ENCODE results near the gene DHFR.
"Not testable (repeated sequence)": the region's sequence is repeated elsewhere in the genome, so short reads cannot be mapped to it uniquely, and the experiment has no call there.

The DHFR gene

DNA sequence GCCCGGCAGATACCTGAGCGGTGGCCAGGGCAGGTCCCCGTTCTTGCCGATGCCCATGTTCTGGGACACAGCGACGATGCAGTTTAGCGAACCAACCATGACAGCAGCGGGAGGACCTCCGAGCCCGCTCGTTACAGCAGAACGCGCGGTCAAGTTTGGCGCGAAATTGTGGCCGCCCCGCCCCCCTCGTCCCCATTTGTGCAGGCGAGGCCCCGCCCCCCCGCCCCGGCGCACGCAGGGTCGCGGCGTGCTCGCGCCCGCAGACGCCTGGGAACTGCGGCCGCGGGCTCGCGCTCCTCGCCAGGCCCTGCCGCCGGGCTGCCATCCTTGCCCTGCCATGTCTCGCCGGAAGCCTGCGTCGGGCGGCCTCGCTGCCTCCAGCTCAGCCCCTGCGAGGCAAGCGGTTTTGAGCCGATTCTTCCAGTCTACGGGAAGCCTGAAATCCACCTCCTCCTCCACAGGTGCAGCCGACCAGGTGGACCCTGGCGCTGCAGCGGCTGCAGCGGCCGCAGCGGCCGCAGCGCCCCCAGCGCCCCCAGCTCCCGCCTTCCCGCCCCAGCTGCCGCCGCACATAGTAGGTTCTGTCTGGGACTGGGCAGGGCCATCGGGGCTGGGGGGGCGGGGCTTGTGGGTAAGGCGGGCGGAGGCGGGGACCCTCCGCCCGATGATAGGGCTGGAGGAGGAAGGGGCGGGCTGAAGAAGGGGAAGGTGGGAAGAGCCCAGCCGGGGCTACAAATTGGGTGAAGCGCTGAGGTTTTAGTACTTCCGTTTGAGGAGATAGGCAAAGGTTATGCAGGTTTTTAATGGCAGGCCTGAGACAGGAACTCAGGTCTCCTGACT, at the start of gene DHFR, which contains the start of gene MSH3:
DHFR (minus strand) TSS at position 593 of the 840 bp plus-strand sequence; CDS start at position 99, 494 bp downstream.
MSH3 (plus strand) TSS at position 262 of the 840 bp plus-strand sequence; CDS start at position 338, 76 bp downstream.
- DNase-seq: peak; percentile 98

DNA sequence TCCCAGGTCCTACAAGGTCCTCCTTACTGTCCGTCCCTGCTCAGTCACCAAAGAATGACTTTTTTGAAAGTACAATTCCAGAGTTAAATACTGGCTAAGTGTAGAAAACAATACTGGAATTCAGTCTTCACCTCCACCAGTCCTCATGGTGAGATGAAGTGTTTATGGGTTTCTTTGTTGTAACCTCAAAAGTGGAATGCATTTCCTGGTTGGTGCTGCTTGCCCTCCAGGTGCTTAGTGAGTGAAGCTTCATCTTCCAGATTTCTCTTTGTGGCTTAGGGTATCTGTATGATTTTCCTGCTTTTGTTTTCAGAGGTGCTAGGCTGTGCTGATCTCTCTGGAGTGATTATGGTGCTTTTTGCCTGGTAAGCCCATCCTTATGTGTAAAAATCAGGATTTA, 49.4 kb upstream of the DHFR start:
- no peak for DNase-seq

DNA sequence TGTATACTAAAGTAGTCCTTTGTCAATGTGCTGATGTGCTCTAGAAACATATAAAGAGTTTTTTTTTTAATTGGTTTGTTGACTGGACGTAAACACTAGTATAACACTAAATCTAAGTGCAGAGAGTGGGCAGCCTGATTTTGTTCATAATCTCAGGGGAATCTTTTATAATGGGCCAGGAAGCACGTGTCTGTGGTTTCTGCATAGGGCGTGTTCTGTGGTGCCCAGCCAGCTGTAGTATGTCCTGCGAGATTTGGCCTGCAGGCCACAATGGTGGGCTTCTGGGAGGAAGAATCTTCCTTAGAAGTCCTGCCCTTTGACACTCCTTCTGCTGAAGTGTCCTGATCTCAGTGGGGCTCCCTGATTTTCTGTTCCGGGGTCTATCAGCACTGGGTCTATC, 49.0 kb upstream of the DHFR start:
- peak; percentile 16 for DNase-seq

DNA sequence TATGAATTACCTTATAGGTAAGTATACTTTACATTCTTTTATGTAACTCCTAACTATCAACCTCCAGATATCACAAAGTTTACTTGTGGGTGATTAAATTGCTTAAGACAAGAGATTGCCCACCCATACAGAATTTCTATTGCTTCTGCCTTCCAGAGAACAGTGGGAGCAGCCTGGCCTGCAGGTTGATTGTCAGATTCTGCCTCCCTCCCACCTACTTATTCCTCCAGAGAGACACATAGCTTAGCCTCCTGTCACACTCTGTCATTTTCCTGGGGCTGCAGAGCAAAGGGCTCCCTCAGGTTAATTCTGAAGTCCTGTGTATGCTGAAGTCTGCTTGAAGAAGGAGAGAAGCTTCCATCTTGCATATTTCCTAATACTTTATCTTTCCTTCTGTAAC, 48.5 kb upstream of the DHFR start:
- DNase-seq: no peak

DNA sequence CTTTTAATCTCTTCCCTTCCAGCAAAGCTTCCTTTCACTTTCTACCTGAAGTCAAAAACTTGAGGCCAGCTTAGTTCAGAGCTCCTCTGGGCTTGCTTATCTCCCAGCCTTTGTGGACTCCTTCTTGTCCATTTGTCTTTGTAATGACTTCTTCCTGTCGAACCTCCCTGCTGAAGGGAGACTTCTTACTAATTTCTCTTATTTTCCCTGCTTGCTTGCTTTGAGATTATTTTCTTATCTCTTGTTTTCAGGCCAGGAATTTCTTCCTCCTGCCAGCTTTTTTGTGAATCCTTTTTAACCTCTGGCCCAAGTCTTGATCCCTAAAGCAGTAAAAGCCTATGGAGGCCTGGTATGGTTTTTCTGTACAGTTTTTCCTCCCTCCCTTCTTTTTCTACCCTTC, 46.8 kb upstream of the DHFR start:
- DNase-seq: no peak

DNA sequence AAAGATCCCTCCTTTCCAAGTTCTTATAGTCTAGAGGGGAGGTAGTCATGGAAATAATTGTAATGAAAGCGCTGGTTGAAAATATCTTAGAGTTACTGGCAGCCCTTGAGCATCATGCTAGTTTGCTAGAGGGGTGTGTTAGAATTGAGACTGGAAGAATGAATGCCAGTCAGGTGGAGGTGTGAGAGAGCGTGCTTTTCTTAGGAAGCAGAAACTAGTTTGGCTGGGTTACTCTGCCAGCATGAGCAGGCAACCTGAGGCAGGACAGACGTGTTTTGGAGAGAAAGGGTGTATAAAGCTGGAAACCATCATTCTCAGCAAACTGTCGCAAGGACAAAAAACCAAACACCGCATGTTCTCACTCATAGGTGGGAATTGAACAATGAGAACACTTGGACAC, 43.6 kb upstream of the DHFR start:
- DNase-seq: no peak

DNA sequence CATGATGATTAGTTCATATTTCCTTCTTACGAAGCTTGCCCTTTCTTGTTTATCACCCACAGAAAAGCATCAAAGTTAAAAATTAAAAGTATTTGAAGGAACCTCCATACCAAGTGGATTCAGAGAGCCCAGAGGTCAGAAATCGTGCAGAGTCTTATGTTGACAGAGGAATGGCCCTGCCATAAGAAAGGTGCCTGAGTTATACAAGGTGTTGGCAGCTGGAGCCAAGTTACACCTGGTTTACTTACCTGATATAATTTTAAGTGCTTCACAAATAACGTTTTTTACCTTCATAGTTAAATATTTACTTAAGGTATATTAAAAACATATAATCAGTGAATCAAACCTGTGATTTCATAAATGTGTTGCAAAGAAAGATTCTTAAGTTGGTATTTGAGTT, 42.3 kb upstream of the DHFR start:
- DNase-seq: no peak

DNA sequence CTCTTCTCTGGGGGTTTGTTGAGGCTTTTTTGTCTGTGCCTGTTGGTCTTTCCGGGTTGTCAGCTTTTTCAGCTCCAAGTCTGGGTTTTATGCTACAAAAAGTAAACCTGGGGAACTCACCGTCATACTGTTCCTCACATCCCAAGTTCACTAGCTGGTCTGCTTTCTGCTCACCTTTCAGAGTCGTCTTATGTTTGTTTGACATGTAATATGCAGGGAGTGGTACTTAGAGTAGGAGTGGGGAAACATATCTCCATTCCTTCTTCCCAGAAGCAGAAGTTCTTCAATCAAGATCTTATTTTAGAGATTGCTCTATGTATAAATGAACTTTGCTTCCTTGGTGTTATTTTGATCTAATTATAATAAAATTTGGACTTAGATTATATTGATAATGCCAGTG, 41.7 kb upstream of the DHFR start:
- no peak for DNase-seq

DNA sequence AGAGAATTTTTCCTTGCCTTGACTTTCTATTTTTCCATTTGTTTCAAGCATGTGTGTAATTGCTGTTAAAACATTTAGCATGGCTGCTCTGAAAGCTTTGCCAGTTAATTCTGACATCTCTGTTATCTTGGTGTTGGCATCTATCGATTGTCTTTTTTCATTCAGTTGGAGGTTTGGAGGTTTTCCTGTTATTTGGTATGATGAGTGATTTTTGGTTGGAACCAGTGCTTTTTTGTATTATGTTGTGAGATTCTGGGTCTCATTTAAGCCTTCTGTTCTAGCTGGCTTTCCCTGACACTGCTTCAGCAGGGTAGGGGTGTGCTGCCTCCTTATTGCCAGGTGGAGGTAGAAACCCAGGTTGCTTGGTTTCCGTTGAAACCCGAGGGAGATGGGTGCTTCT, 40.9 kb upstream of the DHFR start:
- DNase-seq: no peak

DNA sequence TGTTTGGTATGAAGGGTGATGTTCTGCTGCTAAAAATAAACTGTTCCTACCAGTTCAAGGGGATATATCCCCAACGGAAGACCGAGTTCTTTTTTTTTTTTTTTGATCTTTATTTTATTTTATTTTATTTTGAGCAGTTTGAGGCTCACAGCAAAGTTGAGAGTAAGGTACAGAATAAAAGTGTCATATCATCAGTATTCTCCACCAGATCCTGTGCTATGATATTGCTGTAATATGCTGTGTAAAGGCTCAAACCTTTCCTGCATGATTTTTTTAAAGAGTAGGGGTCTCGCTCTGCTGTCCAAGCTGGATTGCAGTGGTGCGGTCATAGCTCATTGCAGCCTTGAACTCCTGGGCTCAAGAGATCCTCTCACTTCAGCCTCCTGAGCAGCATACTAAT, 34.8 kb upstream of the DHFR start:
- DNase-seq: no peak

DNA sequence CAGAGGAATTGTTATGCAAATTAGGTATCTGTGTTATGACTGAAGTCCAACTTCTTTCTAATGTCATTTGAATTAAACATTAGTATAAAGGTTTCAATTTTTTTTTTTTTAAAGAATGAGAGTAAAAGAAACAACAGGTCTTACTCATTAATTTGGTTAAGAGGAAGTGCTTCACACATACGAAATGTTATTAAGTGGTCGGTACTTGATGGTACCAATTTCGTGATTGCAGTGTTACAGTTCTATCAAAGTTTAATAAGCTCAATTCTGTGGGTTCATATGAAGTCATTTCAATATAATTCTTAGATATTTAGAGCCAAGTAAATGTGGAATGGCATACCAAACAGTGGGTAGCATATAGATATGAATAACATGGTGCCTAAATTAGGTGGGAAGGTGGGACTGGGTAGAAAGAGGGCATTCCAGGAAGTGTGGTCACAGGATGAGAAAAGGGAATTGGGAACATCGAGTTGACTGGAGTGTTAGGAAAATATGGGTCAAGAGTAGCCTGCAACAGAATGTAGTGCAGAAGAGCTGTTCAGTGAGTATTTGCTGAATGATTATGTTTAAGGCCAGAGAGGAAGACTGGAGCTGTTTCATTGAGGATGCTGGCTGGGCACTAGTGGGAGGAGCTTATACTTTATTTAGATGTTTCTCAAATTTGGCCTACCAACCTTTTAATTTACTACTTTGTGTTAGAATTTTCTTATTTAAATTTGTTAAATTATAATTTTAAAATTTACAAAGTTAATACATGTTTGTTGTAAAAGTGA, 34.1 kb upstream of the DHFR start:
- no peak for DNase-seq

DNA sequence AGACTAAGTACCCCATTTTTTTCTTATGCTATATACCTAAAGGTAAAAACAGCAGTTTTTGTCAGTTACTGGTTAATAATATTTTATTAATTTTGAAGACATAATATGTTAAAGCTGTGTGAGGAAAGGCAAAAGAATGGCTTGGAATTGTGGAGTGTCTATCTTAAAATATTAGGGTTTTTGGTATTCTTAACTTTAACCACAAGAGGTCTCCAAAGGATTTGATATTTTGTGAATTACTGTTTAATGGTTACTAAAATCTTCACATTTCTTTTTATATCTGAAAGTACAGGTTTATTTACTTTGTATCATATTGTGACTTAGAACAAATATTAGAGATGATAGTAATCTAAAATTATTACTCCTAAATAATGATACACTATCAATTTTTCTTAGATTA, 32.0 kb upstream of the DHFR start:
- DNase-seq: peak; percentile 57

DNA sequence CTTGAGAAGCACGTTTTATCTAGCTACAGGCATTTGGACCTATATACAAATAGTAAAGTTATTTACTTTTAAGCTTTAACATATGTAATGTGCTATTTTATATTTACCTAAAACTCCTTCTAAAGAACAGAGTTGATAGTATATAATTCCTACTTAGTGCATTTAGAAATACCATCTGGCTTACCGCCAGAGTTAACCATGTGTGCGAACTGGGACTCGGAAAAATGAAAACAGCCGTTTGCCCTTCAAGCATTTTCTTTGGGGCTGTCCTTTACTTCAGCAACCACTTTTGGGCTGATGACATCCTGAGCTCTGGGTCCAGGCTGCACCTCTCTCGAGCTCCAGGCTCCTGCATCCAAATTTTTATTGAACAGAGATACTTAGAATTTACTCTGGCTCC, 21.9 kb upstream of the DHFR start:
- DNase-seq: no peak

DNA sequence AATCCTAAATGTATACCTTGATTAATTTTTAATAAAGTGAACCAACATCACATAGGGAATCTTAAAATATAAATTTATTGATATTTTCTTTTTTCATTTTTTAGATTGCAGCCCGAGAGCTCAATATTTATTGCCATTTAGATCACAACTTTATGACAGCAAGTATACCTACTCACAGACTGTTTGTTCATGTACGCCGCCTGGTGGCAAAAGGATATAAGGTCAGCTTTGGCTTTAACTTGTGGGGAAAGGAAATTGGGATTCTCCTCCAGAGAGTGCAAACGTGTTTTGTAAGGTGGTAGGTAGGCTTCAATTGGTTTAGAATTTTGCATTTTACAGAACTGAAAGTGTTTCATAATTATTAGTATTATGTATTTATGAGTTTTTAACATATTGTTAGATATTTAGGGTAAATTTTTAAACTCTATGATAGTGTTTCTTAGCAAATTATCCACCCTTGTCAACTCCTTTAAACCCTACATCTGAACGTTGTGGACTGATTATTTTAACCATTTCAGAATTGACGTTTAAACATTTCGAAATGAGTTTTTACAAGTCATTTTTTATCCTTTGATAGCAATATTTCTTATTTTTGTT, 17.5 kb upstream of the DHFR start:
- peak; percentile 85 for DNase-seq

DNA sequence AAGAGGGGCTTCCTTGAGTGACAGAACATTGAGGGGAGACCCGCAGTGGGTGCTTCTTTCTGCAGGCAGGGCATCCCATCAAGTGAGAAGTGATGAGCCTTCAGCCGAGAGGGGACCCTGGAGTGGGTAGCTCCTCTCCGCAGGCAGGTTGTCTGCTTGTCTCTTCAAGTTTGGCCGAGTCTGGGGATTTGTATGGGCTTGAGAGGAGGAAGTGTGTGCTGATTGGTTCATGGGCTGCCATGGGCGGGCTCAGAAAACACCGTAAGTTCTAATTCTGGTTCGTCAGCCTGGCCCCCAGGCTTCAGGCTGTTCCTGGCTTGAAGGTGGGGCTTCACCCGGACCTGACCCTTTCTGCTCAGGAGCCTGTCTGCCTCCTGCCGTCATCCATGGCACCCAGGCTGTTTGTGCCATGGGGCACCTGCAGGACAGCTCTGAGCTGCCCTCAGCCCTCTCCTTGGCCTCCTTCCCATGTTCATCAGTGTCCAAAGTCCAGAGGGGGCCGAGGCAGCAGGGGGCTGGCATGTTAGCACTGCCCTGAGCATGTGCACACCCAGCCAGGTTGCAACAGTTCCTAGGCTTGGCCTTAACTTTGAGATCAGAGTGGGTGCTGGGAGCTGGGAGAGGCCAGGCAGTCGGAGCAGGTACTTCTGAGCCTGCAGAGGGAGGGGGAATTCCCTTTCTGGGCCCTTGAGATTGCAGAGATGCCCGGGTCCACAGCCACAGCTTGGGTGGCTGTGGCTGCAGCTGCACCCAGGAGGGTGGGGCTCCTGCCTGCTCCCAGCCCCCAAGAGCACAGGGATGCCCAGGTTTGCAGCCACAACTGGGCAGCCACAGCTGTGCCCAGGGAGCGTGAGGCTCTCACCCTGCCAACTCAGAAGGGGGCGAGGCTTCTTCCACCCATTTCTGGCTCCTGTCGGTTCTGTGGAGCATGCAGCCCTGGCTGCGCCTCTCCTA, 13.5 kb upstream of the DHFR start:
- DNase-seq: peak; percentile 6

DNA sequence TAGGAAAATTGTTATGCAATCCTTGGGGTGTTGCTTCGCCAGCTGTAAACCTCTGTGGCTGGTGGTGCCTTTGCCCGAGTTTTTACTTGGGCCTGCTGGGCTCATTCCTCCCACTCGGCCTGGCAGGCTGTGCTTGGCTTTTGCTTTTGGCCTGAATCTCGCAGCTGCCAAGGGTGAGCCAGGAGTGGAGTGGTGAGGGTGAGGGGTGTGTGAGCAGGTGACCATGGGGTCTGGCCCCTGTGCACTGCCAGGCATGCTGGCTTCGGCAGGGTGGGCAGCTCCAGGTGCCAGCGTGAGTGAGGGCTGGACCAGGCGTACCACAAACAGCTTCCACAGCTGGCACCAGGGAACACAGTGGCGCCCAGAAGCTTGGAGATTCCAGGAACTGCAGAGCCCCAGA, 12.6 kb upstream of the DHFR start:
- no peak for DNase-seq

DNA sequence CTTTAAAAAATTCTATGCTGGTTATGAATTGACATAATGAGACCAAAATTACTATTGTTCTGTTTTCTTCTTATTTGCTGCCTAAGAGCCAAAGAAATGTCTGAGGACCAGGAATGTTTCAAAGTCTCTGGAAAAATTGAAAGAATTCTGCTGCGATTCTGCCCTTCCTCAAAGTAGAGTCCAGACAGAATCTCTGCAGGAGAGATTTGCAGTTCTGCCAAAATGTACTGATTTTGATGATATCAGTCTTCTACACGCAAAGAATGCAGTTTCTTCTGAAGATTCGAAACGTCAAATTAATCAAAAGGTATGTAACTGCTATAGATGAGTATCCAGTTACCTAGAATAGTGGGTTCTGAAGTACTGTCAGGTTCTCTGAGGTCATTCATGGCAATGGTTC, 10.3 kb upstream of the DHFR start:
- DNase-seq: no peak

DNA sequence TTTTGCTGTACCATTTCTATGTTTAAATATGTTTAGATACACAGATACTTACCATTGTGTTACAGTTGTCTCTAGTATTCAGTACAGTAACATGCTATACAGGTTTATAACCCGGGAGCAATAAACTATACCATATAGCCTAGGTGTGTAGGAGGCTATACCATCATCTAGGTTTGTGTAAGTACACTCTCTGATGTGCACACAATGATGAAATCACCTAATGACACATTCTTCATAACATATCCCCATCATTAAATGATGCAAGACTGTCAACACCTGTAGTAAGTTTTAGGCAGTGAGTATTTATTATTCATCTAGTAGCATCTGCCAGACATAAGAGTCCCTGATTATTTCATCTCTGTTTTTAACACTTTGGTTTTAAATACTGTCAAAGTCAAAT, 7.3 kb upstream of the DHFR start:
- DNase-seq: no peak

DNA sequence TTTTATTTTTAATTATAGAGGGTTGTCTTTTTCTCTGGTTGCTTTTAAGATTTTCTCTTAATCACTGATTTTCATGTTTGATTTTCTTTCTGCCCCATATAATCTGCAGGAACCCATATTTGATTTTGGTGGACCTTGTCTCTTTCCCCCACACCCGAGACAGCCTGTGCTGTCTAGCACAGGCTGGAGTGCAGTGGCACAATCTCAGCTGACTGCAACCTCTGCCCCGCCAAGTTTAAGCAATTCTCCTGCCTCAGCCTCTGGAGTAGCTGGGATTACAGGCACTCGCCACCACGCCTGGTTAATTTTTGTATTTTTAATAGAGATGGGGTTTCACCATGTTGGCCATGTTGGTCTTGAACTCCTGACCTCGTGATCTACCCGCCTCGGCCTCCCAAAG, 5.9 kb upstream of the DHFR start:
- not testable (repeated sequence) for DNase-seq

DNA sequence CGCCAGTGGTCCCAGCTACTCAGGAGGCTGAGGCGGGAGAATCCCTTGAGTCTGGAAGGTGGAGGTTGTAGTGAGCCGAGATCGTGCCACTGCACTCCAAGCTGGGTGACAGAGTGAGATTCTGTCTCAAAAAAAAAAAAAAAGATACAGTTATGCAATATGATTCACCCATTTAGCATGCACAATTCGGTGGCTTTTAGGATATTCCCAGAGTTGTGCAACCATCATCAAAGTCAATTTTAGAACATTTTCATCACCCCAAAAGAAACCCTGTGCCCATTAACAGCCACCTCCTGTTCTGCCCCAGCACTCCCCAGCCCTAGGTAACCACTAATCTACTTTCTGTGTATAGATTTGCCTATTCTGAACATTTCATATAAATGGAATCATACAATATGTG, 4.3 kb upstream of the DHFR start:
- DNase-seq: no peak

DNA sequence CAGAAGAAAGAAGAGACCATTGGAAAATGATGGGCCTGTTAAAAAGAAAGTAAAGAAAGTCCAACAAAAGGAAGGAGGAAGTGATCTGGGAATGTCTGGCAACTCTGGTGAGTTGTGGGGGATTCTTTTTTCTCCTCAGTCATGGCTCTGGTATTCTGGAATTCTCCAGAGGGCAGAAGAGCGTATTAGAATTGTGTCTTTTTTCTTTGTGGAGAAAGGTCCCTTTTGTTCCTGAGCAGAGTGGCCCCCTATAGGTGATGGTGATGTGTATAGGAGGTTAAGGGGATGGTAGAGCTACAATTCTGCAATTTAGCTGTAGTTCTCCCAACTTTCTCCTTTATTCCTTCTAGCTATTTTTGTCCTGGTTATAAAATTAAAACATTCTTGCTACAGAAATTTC, 1.6 kb upstream of the DHFR start:
- DNase-seq: peak; percentile 45

DNA sequence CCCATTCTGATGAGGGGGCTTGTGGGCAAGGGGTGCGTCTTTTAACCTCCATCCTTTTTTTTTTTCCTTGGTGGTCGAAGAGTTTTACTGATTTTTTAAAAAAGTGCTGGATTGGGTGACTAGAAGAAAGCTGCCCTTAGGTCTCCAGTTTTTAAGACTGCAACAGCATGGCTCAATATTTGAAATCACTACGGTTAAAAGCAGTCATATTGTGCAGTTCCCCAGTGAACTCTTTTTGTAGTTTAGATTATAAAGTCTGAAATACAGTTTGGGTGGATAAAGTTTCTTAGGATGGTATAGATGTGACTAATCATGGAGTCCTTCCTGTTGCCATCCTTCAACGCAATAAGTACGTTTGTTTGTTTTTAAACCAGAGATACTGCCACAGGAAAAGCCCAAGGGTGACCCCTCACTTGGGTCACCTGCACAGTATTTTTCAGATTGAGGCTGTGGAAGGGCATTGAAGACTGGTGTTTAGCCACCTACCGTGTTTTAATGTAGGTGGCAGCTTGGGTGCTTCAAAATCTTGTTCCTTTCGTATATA, 520 bp upstream of the DHFR start:
- DNase-seq: peak; percentile 27
